CD1c-positive myeloid dendritic cell (primary cell): Measurements from ENCODE around the gene ZNF674.
A peak's percentile ranks its signal among the peaks of the same experiment; 100 is the strongest.
"Not testable (repeated sequence)": the region's sequence is repeated elsewhere in the genome, so short reads cannot be mapped to it uniquely, and the experiment has no call there.

ENCODE experiments used
- DNase-seq: peaks from one replicate; pipeline ENCODE4 v3.0.0-alpha.2; 2016; ENCODE audit errors: extremely low spot score

The ZNF674 gene

DNA sequence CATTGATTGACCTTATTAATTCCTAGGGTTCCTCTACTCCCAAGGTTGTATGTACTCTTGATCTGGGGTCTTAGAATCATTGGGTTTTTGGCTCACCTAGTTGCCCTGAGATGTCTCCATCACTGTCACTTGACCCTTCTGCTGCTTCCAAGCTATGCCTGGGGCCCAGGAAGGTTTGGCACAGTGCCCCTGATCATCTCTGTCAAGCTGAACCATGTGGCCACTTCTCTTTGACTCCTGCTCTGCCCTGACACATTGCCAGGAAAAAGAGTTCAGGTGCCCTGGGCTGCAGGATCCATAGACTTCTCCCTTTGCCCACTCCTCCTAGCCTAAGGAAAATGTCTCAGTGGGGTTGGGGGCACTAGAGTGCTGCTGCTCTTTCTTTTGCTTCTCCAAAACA is 24.4 kb upstream of the ZNF674 start:
- no peak for DNase-seq

DNA sequence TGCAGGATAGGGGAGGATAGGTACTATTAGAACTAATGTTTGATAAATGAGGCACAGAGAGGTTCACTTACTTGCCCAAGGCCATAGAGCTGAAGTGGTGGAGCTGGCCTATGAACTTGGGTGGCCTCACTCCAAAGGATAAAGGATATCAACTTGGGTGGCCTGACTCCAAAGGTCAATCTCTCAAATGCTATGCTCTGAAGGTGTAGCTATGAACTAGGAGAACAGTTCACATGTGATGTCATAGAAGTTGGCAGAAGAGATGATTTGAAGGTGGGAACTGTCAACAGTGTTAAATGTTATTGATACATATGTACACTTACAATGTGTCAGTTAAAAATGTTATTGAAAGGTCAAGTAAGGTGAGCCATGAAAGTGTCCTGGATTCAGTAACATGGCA is 22.2 kb upstream of the ZNF674 start:
- DNase-seq, result no peak

DNA sequence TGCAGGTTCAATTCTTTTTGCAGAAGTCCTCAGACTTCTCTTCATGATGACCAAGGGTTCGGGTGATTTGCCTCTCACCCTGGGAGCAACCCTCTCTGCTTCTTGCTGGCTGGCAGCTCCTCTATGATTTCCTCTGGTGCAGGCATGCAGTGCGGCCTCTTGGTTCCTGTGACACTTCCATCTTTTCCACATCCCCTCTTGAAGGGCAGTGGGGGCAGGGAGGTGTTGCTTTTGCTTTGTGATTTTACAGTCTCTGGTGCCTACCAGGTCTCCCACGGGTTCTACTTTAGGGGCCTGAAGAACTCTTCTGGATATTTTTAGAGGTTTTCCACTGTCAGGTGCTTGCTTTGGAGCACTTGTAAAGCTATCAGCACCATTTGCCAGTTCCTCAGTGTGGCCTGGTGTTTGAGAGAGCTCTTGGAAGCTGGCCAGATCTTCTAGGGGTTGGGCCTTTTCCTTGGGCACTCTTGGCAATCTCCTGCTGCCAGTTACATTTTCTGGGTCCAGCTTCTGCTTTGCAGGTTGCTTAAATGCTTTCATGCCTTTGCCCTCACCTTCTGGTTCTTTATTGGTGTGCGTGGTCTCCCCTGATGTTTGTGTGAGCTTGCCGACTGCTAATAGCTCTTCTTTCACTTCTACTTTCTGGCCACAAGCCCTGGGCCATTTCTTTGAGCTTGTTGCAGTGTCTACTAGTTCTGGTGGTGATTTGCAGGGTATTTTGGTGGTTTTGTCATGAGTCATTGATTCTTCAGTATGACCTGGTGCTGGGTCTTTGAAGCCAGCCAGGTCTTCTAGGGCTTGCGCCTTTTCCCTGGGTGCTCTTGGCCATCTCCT is 16.8 kb upstream of the ZNF674 start:
- DNase-seq, result peak; percentile 38

DNA sequence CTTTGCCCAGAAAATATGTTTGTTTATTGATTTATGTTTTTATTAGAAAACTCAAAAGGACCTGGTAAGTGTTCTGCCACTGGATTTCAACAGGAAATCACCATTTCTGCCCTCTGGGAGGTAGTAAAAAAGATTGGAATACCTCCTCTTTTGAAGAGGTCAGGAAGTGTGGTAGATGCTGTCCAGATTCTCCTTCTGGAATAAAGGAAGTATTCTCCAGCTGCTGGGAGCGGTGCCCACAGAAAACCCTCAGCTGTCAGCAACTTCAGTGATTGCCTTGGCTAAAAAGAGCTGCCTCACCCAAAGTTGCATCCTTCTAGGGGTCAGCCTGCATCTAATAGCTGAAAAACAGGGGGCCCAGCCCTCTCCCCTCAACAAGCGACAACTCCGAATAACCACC is 13.8 kb upstream of the ZNF674 start:
- DNase-seq, result no peak

DNA sequence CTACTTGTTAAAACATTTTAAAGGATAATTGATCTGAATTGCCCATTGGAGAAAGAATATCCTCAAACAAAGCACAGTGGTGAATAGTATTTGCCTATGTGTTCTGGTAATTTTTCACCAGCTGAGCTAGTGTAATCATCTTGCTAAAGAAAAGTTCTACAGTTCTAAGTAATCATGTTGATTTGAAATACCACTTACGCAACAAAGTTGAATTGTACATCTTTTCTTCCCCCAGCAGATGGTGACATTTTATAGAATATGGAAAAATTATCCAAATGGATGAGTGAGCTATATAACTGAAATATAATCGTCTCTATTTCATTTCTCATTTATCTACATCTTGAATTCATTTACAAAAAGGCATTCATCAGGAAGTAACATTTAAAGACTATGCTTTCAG is 9.7 kb upstream of the ZNF674 start:
- DNase-seq, result peak; percentile 58

DNA sequence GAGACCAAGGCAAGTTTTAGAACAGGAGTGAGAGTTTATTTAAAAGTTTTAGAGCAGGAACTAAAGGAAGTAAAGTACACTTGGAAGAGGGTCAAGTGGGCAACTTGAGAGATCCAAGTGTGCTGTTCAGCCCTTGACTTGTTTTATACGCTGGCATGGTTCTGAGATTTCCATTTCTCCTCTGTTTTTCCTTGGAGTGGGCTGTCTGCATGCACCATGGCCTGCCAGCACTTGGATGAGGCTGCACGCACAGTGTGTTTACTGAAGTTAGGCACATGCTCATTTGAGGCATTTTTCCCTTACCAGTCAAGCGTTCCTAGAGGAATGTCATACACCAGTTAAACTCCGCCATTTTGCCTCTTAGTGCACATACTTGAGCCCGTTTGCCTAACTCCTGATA is 8.7 kb upstream of the ZNF674 start:
- DNase-seq, result no peak

DNA sequence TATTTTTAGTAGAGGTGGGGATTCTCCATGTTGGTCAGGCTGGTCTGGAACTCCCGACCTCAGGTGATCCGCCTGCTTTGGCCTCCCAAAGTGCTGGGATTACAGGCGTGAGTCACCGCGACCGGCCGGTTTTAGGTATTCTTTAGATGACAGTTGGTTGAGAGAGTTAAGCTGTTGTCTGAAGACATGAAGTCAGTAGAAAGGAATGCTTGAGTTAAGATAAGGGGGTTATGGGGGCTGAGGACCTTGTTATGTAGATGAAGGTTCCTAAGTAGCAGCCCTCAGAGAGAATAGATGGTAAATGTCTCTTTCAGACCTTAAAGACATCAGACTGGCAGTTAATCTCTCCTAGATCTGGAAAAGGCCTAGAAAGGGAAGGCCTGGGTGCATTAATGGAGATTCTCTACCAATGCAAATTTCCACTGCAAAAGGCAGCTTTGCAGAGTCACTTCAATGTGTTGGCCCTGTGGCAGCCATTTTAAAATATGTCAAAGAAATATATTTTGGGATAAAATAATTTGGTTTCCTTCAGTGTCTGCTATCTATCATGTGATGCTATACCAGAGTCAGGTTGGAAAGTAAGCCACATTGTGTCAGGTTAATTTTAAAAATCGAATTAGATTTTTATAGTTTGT is 6.4 kb upstream of the ZNF674 start:
- DNase-seq, result no peak

DNA sequence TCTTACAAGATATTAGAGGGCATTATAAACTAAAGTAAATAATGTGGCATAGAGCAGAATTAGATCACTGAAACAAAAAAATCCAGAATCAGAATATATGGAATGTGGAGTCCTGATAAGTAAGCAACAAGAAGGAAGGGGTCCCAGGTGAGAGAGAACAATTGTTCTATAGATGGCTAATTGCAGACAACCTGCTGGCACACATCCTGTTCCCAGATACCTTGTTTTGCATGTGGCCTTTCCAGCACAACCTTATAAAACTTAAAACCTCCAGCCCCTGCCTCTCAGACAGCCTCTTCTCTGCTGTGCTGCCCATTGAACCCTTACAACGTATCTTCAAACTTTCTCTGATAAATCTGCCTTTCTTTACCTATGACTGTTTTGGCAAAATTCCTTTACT is 4.7 kb upstream of the ZNF674 start:
- no peak for DNase-seq

DNA sequence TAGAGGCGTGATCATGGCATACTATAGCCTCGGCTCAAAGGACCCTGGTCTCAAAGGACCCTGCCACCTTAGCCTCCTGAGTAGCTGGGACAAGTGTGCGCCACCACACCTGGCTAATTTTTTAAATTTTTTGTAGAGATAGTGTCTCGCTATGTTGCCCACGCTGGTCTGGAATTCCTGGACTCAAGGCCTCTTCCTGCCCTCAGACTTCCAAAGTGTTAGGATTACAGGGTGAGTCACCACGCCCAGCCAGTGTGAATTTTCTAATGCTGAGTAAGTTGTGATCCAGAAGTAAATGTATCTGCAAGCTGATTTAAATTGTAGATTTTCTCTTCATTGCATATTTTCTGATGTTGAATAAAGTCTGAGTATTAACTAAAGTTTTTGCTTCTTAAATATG is 2.6 kb upstream of the ZNF674 start:
- DNase-seq, result no peak

DNA sequence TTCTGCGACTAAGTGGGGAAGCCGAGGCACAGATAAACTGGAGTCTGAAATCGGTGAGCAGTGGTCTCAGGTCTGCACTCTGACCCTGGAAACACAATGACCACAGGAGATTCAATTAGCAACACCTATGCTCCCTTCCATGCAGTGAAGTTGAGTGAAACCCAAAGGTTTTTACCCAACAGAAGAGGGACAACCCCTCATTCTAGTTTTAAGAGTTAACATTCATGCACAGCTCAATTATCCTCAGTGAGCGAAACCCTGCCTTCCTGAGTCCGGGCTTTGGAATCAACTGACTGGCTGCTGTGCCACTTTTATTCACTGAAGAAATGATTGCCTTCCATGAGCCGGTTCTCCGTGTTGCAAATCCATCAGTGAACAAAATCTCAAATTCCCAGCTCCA is 694 bp downstream of the ZNF674 start:
- not testable (repeated sequence) for DNase-seq

DNA sequence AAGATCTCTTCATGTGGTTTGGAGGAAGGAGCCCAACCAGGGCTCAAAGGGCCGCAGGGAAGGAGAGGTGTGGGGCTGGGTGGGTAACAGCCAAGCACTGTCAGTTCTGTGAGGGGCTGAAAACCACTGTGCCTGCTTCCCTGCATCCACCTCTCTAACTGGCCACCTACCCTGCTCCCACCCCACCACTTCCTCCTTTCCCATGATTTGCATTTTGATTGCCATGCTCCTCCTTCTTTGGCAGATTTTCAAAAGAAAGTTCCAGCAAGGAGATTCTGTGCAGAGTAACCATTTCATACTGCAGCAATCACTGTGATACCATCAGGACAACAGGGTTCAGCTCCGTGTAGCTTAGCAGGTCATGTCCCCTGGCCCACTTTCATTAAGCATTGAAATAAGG is 1.8 kb downstream of the ZNF674 start:
- DNase-seq, result peak; percentile 4

DNA sequence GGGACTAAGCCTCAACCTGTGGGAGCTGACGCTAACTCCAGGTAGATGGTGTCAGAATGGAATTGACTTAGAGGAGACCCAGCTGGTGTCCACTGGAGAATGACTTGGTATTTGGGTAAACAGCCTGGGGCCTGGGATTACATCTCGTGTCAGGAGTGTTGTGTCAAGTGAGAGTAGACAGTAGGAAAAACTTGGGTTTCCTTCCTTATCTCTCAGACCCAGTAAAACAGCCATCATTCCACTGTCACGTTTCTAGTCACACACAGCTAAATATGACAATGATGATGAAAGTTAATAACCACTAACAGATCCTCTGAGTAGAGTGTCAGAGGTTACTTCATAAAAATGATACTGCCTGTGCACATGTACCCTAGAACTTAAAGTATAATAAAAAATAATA is 13.8 kb downstream of the ZNF674 start:
- DNase-seq, result no peak

DNA sequence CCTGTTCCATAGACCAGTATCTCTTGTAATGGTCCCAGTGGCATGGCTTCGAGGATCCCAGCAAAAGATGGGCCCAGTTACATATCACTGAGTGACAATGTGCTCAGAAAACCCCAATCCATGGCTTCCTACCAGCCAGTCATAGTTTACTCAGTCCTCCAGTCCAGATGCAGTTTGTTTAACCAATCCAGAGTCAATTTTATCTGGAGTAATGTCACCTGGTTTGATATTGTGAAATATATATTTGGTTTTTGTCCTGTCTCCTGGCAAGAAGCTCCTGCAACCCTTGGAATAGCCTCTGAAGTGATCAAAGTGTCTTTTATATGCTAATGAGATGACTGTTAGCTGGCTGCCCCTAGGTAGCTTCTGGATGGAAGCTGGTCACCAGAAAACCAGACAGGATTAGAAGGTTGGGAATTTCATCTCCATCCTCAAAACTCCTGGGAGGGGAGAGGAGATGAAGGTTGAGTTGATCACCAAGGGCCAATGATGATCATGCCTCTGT is 14.8 kb downstream of the ZNF674 start:
- not testable (repeated sequence) for DNase-seq

DNA sequence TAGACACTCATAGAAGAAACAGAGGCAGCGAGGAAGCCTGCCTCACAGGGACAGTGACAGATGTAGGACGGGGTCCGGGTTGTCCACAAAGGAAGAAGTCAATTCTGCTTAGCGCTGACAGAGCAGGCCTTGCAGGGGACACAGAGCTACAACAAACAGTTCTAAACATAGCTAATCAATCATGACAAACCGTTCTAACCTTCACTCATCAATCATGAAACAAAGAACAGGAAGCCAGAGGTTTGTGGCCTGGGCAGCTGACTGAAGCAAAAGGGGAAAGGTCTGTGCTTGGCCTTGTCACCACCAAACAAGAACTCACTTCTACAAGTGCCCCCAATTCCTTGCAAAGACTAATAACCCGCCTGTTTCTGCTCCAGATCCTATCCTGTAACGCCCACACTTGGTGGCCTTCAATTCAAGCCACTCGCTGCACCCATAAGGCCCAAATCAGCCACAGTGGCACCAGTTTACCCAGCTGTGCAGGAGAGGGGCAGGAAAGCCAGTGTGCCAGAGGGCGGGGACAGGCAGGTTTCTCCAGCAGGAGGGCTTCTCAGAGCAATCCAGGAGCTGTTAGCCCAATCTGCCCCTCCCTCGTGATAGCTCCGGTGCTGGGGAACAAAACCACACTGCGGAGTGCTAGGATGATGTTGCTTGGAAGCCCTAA is 15.3 kb downstream of the ZNF674 start:
- DNase-seq, result not testable (repeated sequence)

DNA sequence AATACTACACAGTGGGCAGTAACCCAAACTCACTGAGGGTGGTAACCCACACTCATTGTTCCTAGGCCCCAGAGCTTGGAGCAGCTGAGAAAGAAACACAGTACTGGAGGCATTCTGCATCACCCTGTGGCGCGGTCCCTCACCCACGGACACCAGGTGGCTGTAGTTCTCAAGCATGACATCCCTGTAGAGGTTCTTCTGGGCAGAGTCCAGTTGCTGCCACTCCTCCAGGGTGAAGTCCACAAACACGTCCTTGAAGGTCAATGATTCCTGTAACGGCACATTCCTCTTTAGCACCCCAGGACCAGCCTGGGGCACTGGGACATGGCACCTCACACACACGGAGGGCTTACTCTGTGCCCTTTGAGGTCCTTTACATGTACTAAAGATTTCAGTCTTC is 16.6 kb downstream of the ZNF674 start:
- not testable (repeated sequence) for DNase-seq

DNA sequence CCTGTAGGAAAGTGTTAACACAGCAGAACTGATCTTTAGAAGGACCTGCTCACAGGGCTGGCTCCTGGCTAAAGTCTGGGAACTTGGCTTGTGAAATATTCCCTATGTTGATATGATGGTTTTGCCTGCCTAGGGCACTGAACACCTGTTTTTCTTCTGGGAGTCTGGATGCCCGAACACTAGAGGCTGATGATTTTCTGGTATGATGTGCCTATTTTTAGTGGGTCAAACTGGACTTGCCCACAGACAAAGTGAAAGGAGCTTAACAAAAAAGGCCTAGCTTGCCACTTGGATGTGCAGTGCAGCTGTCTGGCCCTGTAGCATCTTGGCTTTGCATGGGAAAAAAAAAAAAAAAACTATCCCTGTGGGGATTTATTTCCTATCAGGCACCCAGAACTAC is 39.1 kb downstream of the ZNF674 start:
- DNase-seq, result no peak

DNA sequence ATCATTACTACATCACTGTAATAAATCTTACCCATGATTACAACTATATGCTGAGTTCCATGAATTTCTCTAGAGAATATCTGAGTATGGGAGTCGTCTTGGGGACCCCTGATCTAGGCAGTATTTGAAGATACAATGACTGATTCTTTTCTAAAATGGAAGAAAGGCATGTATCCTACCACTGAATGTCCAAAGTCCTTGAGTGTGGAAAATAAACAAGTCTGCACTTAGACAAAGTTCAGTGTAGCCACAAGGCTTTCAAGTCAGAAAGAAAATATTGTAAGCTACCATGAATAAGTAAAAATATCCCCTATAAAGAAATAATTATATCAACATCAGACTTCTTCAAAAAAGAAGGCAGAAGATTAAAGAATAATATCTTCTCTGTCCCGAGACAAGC is 42.4 kb downstream of the ZNF674 start:
- no peak for DNase-seq

DNA sequence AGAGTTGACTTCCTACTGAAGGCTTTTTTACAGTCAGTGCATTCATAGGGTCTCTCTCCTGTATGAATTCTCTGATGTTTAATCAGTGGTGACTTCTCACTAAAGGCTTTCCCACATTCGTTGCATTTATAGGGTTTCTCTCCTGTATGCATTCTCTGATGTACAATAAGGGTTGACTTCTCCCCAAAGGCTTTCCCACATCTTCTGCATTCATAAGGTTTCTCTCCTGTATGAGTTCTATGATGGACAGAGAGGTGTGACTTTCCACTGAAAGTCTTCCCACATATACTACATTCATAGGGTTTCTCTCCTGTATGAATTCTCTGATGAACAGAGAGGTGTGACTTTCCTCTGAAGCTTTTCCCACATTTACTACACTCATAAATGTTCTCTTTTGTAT is 45.2 kb downstream of the ZNF674 start:
- no peak for DNase-seq

DNA sequence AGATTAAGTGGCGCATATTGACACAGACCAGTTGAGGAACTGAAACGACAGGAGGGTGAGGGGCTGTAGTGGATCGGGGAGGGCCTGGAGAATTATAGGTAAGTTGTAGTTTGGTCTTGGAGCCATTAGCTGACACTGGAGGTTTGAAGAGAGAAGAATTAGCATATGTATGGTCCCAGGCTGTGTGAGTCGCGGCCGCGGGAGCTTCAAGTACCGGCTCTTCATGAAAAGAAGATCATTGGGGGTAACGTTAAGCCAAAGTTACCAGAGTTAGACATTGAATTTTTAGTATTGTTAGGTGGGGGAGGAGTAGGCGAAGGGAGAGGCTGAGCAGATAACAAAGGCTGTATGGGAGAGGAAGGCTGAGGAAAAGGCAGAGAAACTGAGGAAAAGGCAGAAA is 56.5 kb downstream of the ZNF674 start:
- DNase-seq, result no peak

DNA sequence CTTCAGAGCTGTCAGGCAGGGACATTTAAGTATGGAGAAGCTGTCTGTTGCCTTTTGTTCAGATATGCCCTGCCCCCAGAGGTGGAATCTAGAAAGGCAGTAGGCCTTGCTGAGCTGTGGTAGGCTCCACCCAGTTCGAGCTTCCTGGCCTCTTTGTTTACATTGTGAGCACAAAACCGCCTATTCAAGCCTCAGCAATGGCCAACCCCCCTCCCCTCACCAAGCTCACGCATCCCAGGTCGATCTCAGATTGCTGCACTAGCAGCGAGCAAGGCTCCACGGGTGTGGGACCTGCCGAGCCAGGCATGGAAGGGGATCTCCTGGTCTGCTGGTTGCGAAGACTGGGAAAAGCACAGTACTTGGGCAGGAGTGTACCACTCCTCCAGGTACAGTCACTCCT is 59.3 kb downstream of the ZNF674 start:
- DNase-seq, result no peak

DNA sequence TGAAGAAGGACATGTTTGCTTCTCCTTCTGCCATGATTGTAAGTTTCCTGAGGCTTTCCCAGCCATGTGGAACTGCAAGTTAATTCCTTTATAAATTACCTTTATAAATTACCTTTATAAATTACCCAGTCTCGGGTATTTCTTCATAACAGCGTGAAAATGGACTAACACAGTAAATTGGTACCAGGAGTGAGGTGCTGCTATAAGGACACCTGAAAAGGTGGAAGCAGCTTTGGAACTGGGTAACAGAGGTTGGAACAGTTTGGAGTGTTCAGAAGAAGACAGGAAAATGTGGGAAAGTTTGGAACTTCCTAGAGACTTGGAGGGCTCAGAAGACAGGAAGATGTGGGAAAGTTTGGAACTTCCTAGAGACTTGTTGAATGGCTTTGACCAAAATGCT is 66.6 kb downstream of the ZNF674 start:
- DNase-seq, result not testable (repeated sequence)

DNA sequence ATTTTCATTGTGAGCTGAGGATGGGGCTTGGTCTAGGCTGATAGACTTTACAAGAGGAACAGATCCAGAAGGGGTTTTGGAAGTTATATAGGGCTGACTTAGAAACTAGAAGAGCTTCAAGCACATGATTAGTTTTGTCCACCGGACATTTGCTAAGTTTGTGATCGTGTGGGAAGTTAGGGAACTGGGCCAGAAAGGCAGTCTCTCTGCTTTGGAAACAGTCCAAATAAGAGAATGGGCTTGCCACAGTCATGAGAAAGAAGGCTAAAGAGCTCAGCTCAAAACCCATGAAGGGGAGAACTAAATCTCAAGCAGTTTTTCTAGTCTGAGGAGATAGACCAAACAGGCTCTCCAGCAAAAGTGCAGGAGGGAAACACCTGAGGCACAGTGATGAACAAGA is 67.8 kb downstream of the ZNF674 start:
- no peak for DNase-seq

DNA sequence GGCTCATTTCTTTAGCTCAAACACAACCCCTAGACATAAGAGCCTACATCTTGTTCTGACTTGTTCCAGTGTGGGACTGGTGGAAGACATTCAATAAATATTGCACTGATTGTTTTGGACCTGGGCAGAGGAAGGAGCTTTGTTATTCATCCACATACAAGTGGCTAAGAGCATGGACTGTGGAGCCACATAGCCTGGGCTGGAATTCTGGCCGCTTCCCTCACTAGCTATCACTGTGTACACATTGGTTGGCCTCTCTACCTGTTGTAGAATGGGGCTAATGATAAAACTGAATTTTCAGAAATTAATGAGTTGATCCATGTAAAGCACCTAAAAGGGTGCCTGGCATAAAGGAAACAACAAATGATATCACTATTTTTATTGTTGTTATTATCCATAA is 80.0 kb downstream of the ZNF674 start:
- DNase-seq, result no peak
